SK-N-DZ (cell line): ENCODE results near the gene BMPER.

Source experiments
- DNase-seq: peaks from one replicate; pipeline ENCODE4 v3.0.0-alpha.2; 2015; ENCODE audit warnings: low spot score

BMPER gene

DNA sequence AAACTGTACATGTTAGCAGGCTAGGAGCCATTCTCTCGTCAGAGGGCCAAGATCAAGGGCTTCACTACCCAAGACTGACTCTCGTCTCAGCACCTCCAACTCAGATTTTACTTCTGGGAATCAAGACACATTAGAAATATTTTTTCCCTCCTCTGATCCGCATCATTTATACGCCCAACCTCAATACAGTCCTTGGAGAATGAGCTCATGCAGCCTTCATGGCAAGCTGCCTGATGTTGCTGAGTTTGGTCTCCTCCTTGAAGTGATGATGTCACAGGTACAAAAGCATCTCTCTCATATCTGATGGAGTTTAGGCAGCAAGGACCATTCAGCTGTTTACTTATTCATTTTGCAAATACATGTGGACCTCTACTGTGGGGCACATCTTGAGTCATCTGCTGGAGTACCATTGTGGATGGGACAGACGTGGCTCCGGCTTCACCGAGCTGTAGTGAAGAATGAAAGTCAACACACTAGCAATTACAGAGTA lies 114.0 kb downstream of the BMPER start:
- no peak for DNase-seq

DNA sequence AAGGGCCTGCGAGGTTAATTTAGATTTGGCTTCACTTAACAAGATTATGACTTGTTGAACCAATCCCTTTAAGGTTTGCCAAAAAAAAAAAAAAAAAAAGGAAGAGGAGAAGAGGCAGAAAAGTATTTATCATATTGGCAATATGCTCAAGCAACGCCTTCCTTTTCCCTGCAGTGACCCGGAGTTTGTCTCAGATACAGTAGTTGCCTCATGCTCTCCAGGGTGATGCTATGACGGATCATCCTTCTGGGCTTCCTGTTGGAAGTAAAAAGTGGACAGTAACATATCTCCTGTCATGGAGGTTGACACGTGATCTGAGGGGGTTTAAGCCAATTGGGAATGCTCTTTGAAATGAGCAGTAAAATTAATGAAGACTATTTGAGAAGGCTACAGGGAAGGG lies 117.3 kb downstream of the BMPER start:
- DNase-seq: no peak

DNA sequence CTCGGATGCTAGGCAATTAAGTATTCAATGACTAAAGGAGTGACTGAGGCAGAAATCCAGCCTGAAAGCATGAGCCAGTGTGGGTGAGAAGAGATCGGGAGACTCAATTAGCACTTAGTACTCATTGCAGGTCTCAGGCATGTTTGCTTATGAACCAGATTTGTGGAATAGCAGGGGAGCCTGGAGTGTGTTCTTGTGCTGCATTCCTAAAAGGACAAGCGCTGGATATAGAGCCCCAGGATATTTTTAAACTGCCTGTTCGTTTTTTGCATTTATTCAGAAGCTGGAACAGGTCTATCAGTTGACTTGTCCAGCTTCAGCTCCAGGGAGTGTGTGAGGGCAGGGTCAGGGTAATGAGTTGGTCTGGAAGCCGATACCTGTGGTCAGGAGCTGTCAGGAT lies 120.3 kb downstream of the BMPER start:
- DNase-seq: no peak

DNA sequence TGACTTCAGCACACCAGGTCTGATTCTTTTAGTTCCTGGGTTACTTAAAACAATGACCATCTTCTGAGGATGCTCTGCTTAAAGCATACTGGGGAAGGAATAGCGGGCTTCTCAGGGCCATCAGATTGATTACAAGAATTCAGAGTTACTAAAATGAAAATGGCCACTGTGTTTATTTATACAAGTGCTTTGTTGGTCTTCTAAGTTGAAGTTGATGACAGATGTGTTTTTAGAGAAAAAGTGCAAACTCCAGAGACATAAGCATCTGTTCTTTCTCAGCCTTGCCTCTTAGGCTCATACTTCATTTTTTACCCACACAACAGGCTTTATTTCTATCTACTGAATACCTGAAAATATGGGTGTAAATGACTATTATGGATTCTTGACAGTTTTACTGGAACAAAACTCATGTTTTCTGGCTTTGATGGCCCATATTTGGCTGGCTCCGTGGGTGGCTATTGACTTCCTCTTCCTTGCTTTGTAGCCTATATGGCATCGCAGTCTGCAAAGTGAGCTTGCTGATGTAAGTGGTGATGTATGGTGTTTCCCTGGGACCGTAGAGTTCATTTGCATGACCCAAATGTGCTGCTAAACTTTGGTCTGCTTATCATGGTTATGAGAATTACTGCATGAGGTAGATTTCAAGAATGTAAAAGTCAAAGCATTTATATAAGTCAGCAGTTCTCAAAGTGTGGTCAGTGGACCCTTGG lies 121.3 kb downstream of the BMPER start:
- no peak for DNase-seq

DNA sequence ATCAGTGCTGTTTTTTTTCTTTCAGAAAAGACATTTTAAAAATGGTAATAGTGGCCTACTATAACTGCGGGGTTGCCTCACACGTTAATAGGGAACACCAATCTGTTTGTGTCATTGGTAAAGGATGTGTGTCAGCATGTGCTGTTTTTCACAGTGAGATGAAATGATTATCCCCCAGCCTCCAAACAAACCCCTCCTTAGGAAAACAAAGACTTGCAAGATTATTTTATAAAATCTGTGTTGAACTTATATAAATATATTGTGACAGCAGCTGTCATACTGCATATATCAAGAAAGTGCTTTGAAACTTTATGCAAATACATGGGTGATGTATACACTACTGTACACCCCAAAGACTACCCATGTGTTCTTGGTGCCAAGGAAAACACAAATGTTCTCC lies 125.8 kb downstream of the BMPER start:
- no peak for DNase-seq

DNA sequence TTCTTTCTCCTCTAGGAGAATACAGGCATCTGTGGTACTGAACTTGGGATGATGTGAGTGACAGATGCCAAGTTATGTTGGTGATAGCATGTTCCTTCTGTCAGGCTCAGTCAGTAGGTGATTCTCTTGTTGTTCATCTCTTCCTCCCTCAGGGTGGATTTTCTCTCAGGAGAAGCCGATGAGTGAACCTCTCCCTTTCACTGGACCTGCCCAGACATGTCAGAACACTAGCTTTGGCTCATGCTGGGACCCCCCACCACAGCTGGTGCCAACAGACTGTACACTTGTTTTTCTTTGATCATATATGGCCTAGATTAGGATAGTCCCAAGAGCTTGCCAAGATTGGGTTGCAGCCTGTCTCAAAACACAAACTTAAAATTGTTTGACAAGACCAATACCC lies 129.4 kb downstream of the BMPER start:
- no peak for DNase-seq

DNA sequence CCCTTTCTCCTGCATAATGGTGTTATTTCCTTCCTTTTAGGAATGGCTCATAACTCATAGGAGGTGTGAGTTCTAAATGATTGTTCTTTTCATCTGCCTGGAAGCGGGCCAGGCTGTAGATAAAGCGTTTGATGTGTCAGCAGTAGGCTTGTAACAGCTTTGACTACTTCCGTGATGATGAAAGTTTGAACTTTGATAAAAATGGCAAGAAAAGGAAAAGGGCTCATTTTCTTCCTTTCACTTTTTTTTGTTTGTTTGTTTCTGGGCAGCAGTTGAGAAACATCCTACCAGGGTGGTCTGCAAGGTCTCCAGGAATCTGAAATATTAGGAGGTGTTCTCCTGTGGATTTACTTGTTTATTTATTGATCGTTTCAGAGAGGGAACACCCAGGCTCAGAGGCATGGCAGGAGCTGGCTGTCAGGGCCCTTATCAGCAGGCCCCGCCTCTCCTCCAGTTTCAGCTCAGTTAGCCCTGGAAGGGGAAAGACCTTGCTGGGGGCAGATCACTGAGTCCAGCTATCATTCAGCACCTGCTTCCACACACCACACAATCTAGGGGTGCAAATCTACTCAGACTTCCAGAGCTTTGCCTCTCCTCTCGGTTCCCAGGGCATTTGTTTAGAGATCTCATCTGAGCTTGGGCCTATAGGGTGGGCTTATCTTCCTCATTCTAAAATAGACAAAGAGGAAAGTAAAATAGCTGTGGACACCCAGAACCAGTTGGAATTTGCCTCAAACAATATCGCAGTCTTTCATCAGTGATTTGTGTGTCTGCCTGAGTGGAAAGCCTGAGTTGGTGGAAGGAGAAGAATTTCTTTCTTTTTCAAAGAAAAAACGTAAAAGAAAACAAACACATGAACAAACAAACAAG lies 130.9 kb downstream of the BMPER start:
- no peak for DNase-seq

DNA sequence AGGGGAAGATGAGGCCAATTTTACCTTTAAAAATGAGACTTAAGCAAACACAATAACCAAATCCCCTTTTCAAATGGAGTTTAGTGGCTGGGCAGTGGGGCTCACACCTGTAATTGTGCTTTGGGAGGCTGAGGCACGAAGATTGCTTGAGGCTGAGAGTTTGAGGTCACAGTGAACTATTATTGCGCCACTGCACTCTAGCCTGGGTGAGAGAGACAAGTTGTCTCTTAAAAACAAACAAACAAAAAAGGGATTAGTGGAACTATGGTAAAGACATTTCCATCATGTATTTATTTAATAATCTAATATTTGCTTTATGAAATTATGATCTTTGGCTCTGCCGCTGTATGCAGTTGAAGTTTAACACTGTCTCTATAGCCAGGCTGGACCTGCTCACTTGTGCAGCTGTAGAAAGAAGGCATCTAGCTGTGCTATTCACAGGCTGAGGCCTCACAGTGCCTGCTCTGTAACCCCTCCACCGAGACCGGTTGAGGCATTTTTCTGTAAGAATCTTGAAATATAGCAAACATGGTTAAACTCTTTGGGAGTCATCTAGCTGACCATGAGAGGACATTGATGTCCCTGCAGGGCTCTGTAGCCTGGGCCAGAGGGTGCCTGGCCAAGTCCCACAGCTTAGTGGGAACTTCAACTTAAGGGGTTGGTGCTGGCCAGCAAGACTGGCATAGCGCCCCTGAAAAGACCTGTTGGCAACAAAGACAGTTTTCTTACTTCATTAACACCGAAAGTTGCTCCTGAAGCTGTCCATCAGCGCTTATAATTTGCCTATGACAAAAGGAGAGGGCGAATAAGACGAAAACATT lies 131.8 kb downstream of the BMPER start:
- DNase-seq: no peak

DNA sequence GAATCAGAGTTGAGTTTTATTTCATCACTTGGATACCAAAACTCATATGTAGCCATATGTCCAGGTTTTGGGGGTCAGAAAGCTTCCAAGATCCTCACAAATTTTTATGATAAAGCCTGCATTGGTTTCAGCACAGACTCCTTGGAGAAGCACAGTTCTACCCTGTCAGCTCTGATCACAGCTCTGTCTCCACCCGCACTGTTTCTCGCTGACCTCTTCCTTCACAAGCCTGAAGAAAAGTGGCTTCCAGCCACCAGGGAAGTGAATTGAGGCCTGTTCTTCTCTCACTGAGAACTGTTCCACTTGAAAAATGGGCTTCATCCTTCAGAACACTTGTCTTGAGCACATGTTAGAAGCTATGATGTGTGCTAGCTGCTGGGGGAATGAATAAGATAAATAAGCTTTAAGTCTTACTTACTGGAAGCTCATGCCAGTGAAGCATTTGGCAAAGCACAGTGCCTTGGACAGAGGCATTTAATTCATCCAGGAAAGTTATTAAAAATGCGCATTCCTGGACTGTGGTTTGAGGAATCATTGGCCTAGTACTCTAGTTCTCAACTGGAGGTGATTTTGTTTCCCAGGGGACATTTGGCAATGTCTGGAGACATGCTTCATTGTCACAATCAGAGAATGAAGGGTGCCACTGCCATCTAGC lies 133.6 kb downstream of the BMPER start:
- no peak for DNase-seq

DNA sequence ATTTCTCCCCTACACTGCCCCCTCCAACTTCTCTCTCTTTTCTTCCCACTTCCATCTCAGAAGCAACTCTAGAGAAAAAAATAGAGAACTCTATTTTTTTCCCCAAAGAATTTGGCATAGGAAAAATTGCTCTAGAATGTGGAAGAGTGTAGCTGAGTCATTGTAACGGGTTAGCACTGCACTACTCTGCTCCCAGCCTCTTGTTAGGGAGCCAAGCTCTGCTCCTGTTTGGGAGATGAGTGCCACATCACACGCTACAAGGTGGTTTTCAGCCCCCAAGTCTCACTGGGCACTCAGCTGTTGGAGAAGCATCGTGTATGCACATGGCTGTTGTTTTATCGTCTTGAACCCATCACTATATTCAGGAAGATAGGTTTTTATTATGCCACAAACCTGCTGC lies 136.4 kb downstream of the BMPER start:
- no peak for DNase-seq

DNA sequence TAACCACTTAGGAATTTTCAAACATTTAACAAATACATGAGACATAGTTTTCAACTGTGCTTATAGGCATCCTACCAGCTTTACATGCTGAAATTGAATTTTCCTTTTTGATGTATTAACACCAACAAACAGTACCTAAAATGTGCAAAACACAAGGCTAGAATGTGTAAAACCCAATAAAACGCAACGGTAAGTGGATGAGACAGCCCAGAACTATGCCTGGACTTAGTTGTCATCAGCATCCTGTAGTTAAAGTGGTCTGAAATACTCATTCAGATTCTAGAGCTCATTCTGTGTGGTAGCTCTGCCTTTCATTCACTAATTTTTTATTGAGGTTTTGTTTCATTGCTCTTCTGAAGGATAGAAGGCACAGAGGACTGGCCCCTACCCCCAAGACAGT lies 137.1 kb downstream of the BMPER start:
- DNase-seq: no peak

DNA sequence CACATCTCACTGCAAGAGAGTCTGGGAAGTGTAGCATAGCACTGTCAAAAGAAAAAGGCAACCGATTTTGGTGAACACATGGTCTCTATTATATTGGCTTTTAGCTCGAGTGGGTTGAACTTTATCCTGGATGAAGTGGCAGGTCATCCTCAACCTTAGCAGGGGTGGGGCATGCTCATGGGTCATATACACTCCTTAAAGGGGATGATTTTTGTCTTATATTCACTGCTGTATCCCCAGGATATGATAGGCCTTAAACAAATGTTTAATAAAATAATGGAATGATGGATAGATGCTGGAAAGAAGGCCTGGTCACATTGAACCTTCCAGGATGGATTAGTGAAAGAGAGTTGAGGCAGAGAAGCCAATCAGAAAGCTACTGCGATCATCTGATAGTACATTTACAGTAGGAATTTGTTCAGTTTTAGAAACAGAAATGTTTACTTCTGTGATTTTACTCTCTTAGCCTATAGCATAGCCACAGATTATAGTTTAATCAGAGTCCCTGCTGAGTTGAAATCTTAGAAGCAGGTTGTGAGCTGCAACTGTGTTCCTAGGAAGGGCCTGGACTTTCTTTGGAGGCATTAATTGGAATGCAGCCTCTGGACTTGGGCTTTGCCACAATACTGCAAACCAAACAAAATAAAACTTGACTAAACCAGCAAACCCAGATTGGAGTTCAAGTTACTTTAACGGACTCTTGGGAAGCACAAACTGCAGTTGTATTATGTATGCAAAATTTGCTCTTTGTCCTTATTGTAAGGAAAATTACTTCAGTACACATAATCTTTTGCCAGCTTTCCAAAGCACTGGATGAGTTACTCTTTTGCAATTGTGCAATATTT lies 138.3 kb downstream of the BMPER start:
- DNase-seq: no peak

DNA sequence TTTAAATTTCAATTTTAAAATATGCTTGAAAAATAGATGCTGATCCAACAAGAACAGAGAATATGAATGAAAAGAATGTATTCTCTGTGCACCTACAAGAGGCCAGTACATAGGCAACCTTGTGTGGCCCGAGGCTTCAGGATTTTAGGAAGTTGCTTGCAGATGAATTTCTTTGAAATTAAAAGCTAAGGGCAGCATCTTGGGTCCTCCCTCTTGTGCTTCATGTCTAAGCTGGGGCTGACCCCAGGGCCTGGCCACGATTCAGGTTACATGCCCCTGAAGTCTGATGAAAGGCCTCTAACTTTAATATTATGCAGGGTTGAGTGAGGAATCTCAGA lies 138.9 kb downstream of the BMPER start:
- no peak for DNase-seq

DNA sequence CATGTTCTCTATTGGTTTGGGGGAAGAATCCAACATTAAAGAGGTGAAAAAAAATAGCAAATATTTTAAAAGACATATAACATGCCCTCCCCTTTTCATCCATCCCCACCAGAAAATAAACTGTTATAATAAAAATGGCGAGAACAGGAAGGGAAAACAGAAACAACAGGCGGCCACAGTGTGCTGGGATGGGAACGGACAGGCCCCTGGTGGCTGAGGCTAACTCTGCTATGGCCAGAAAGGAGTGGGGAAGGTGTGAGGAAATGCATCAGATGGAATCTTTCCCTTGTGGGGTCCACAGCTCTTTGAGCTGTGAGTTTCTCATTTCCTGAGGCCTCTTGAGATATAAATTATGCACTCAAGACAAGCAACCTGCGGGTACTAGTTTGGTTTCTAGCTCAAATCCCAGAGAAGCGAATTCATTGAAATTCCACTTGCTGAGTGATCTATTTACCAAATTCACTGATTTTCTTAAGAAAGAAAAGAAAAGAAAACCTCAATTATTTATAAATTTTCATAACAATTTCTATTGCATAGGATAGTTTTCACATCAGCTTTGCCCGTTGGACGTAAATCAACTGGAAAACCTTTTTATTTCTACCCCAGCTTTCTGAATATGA lies 139.5 kb downstream of the BMPER start:
- DNase-seq: no peak

DNA sequence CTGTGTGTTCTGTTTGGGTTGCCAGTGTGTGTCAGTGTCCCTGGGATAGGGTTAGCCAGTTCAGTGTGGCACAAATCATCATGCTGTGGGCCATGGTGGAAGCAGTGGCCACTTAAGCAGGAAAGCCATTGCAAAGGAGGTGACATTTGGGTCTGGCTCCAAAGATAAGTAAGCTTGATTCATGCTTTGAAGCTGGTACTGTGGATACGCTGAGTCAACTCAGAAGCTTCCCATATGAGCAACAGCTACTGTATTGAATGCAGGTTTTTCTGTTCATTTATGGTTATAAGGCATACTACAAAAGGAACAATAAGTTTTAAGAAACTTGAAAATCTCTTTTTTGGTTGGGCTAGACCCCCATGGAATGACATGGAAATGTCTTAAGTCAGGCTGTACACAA lies 143.1 kb downstream of the BMPER start:
- DNase-seq: no peak

DNA sequence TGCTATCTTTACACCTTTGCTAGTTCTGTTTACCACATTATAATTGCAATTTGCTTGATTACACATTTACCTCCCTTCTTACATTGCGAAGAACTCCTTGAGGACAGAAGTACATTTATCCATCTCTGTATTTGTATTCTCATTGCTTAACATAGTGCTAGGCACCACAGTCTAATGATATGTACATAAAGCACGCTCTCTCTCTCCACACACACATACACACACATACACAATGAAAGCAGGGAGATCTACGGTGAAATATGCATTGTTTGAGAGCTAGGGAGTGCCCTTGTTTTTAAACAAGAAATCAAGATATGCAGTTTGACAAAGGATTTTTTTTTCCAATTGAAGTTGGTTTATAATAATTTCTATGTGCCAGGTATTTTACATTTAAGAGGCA lies 148.7 kb downstream of the BMPER start:
- DNase-seq: no peak

DNA sequence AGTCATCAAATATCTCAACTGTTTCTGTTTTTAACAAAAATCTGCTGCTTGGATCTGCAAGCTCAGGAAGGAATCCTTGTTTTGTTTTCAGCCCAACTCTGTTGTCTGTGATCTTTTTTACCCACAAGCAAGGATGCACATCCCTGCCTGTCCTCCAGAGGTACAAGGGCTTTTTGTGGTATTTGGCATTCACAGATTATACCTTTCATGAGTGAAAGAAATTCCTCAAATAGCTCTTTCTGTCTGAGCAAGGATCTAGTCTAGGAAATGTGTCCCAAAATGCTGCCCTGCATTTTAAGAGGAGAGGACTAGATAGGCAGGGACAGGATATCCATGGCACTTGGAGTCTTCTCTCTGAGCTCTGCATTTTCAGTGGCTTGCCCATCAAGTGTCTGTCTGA lies 151.8 kb downstream of the BMPER start:
- no peak for DNase-seq

DNA sequence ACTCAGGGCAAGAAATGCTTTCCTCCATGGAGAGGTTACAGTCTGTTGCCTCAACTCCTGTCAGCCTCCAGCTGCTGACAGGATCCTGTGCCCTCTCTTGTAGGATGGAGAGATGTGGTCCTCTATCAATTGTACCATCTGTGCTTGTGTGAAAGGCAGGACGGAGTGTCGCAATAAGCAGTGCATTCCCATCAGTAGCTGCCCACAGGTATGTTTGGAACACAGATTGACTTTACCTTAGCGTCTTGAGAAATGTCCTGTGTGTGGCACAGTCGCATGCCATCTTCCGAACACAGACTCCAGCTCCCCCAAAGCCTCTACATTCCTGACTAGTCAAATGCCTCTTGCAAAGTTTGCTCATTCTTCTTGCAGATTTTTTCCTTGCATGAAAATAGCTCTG lies 152.6 kb downstream of the BMPER start:
- no peak for DNase-seq

DNA sequence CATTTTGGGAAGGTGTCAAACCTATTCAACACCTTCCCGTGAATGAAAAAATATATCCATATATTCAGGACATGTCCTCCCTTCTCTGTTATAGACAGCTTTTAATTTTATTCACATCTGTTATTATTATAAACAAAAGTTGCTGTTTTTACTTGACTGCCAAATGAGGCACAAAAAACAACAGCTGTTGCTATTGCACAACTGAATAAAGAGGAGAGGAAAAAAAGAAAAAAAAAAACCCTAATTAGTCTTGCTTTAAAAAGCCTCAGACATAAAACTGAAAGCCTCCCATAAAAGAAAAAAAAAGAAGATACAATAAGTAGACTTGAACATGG lies 153.4 kb downstream of the BMPER start:
- DNase-seq: no peak

DNA sequence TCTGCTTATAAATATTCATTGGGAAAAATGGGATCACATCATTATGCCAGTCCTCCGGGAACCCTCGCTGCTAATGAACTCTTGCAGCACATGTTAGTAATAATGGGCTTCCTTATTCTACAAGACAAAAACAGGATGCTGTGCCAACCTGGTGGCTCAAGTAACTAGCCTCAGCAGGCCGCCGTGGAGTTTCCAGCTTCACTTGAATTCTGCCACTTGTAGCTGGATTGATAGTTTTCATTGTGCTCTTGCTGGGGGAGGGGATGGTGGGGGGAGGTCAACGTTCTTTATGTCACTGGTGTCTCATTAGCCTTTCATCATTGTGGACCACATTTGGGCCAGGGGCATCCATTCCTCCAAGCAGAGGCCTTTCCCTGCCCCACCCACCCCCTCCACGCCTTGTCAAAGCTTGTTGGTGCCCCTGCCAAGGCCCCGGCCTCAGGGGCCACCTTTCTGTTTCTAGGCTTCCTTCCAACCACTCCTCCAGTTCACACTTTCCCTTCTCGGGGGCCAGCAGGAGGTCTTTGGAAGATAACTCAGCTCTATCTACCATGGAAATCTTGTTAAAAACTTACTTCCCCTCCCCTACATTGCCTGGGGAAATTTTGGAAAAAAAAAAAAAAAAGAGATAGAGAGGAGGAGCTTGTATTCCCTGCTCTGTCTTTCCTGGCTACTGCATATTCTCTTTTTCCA lies 153.9 kb downstream of the BMPER start:
- DNase-seq: no peak
